Breast epithelium (tissue), 3 donors: ENCODE results near the gene APOA4.

Experiments used
- POLR2A ChIP-seq: fragments of 450-650 bp; IDR thresholded peaks from one replicate; pipeline ENCODE4 v1.6.1; 2016; ENCODE audit warnings: antibody characterized with exemption, mild to moderate bottlenecking, moderate library complexity
- TF ChIP-seq, protein P1 (sequence below), 3 donors: fragments of 450-650 bp; IDR thresholded peaks; one replicate each; pipeline ENCODE4 v1.5.1; 2016 to 2017; ENCODE audit warnings: antibody characterized with exemption in 3 of 3, mild to moderate bottlenecking in 3 of 3, moderate library complexity in 3 of 3

DNA sequence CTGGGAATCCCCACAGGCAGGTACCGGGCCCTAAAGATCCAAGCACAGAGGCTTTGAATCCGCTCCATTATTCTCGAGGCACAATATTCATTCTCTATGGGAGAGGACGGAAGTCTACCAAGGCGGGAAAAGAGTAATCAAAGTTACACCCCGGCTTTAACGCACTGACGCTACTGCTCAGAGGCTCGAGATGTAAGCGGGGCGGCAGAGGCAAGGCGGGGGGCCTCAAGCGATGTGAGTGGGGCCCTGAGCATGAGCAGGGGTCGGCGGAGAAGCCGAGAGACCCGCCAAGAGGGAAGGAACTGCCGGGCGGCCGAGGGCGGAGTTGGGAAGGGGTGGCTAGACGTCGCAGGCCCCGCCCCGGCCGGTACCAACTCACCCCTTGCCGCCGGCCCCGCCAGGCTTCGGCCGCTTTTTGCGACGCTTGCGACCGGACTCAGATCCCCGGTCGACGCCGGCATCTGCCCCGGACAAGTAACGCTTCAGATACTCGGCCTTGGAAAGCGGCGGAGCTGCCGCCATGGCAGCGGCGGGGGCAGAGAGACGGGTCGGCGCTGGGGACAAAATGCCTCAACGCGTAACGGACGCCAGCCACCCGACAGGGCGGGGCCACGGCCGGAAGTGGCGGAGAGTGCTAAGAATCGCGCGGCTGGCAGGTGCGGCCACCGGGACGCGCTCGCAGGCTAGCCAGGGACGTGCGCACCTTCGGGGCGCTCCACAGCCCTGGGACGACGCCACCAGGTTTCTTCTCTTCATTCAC, 50.5 kb downstream of the APOA4 start, which contains the start of gene BUD13:
- TF ChIP-seq, protein P1, sequence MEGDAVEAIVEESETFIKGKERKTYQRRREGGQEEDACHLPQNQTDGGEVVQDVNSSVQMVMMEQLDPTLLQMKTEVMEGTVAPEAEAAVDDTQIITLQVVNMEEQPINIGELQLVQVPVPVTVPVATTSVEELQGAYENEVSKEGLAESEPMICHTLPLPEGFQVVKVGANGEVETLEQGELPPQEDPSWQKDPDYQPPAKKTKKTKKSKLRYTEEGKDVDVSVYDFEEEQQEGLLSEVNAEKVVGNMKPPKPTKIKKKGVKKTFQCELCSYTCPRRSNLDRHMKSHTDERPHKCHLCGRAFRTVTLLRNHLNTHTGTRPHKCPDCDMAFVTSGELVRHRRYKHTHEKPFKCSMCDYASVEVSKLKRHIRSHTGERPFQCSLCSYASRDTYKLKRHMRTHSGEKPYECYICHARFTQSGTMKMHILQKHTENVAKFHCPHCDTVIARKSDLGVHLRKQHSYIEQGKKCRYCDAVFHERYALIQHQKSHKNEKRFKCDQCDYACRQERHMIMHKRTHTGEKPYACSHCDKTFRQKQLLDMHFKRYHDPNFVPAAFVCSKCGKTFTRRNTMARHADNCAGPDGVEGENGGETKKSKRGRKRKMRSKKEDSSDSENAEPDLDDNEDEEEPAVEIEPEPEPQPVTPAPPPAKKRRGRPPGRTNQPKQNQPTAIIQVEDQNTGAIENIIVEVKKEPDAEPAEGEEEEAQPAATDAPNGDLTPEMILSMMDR (IDR thresholded peaks at IDR 0.05), result no peak
- no peak for TF ChIP-seq POLR2A
